Calu3 (cell line): Measurements from ENCODE around the gene STING1. TPM values are rescaled to one million over a fixed set of nuclear protein-coding genes. Genes with fewer than 3 reads are reported as not detected.

Experiments
- BruUV-seq: library from RNA; stranded (reverse); fragments of 400-500 nt; replicated peaks from 2 replicates; lab custom pipeline; 2021; lab: Mats Ljungman, UMichigan
- CTCF ChIA-PET: fragments of 300-600 bp; sonication (Branson Sonifier 250); formaldehyde crosslinking; loops from one replicate; lab custom pipeline; 2022; ENCODE audit warnings: antibody characterized with exemption; lab: Charles Lee
- DNase-seq: peaks from one replicate; pipeline ENCODE4 v3.0.0; 2022
- H3K27ac Mint-ChIP-seq: one replicate; pipeline ENCODE4 v1.8.0; 2022; ENCODE audit warnings: mixed read lengths; ENCODE audit not compliant: unreplicated experiment
- H3K27me3 Mint-ChIP-seq: one replicate; pipeline ENCODE4 v1.8.0; 2022; ENCODE audit warnings: mixed read lengths; ENCODE audit not compliant: unreplicated experiment
- H3K36me3 Mint-ChIP-seq: one replicate; pipeline ENCODE4 v1.8.0; 2022; ENCODE audit warnings: mild to moderate bottlenecking, moderate library complexity, mixed read lengths; ENCODE audit not compliant: insufficient read depth, unreplicated experiment
- H3K4me1 Mint-ChIP-seq: one replicate; pipeline ENCODE4 v1.8.0; 2022; ENCODE audit warnings: mild to moderate bottlenecking, low read depth, mixed read lengths; ENCODE audit not compliant: unreplicated experiment
- H3K4me3 Mint-ChIP-seq: one replicate; pipeline ENCODE4 v1.8.0; 2022; ENCODE audit warnings: mild to moderate bottlenecking, low read depth, moderate library complexity, mixed read lengths; ENCODE audit not compliant: unreplicated experiment
- H3K9me3 Mint-ChIP-seq: one replicate; pipeline ENCODE4 v1.8.0; 2022; ENCODE audit warnings: low read depth, mixed read lengths; ENCODE audit not compliant: unreplicated experiment
- CTCF ChIP-seq: fragments of 200-600 bp; IDR thresholded peaks from one replicate; pipeline ENCODE4 v1.8.0; 2022; ENCODE audit warnings: antibody characterized with exemption; ENCODE audit not compliant: unreplicated experiment
- intact Hi-C: fragments of 100-400 bp; cut with micrococcal nuclease; formaldehyde crosslinking; loops from one replicate; pipeline ENCODE4 v1.10.0; 2022; ENCODE audit not compliant: unreplicated experiment
- total RNA-seq: library from RNA; stranded (reverse); gene quantifications from 2 replicates; pipeline ENCODE4 v1.2.3, GENCODE V29; 2022

STING1 gene
- total RNA-seq, 1 experiment from 2014 or later = 34.1 TPM

- CTCF ChIA-PET = interaction anchor here (1.5 kb wide), 1 partner anchor 21 kb away, joined by 5 read pairs; the partner anchor contains the start of gene STING1
- Mint-ChIP-seq H3K4me1 (peaks cover 12% of the 10 kb centered on the region), H3K9me3 (no peaks in the 10 kb centered on the region), H3K27ac (no peak overlapping the region), H3K27me3 (no peaks in the 10 kb centered on the region), H3K4me3 (no peak overlapping the region), H3K36me3 (no peaks in the 10 kb centered on the region)
- BruUV-seq = no TSS peak
- no peak for DNase-seq
- TF ChIP-seq CTCF = no peak
- intact Hi-C loops = no loop called here
Measured at GRCh38 chr5:139461698-139462097, 20.9 kb downstream of the STING1 start.

GRCh38 chr5:139461176-139461575 lies 21.4 kb downstream of the STING1 start:
- Mint-ChIP-seq H3K4me1 (peaks cover 12% of the 10 kb centered on the region), H3K9me3 (no peaks in the 10 kb centered on the region), H3K27ac (no peak overlapping the region), H3K36me3 (no peaks in the 10 kb centered on the region), H3K4me3 (no peak overlapping the region), H3K27me3 (no peaks in the 10 kb centered on the region)
- BruUV-seq = no TSS peak
- DNase-seq = no peak
- CTCF ChIA-PET = interaction anchor here (1.5 kb wide), 1 partner anchor 21 kb away, joined by 5 read pairs; the partner anchor contains the start of gene STING1
- intact Hi-C loops = no loop called here
- TF ChIP-seq CTCF = no peak

- no peak overlapping the region for H3K27ac Mint-ChIP-seq
- H3K4me3 Mint-ChIP-seq = no peak overlapping the region
- no peaks in the 10 kb centered on the region for H3K36me3 Mint-ChIP-seq
- intact Hi-C loops = no loop called here
- BruUV-seq = no TSS peak
- H3K9me3 Mint-ChIP-seq = no peaks in the 10 kb centered on the region
- H3K4me1 Mint-ChIP-seq = peaks cover 12% of the 10 kb centered on the region
- CTCF ChIA-PET = no interaction called here
- no peak for TF ChIP-seq CTCF
- no peak for DNase-seq
- no peaks in the 10 kb centered on the region for H3K27me3 Mint-ChIP-seq
Measured at GRCh38 chr5:139460455-139460854, 22.1 kb downstream of the STING1 start.

GRCh38 chr5:139459451-139459934 lies 23.1 kb downstream of the STING1 start:
- no TSS peak for BruUV-seq
- Mint-ChIP-seq H3K4me1 (peaks cover 12% of the 10 kb centered on the region), H3K36me3 (no peaks in the 10 kb centered on the region), H3K4me3 (no peak overlapping the region), H3K9me3 (no peaks in the 10 kb centered on the region), H3K27me3 (no peaks in the 10 kb centered on the region), H3K27ac (peak overlapping the region; percentile 54)
- DNase-seq = peak; percentile 38
- intact Hi-C loops = no loop called here
- CTCF ChIA-PET = interaction anchor here (1.0 to 1.4 kb wide), 2 partner anchors 20 to 23 kb away, joined by 4 to 6 read pairs; partner anchors contain the start of genes DNAJC18 and STING1
- no peak for TF ChIP-seq CTCF
